Lung (tissue), 12 donors: ENCODE measurements around the gene NT5DC4. TPM values are rescaled to one million over a fixed set of nuclear protein-coding genes. Genes with fewer than 3 reads are reported as not detected.

Experiments used
- ATAC-seq: fragments of 200-7000 bp; cut with Tn5 transposase; one replicate; pipeline ENCODE4 v1.9.1; 2020; ENCODE audit warnings: moderate number of reproducible peaks; ENCODE audit not compliant: insufficient read depth, low FRiP score
- DNase-seq, 3 donors: peaks; one replicate each; pipeline ENCODE4 v3.0.0-alpha.2; 2013 to 2017
- H3K27ac ChIP-seq, 2 donors: one replicate each; pipeline ENCODE4 v1.5.1; 2013; ENCODE audit warnings: mild to moderate bottlenecking in 2 of 2, moderate library complexity in 2 of 2, control low read depth in 1 of 2, inconsistent platforms in 1 of 2, low read depth in 1 of 2, low read length in 1 of 2
- H3K27me3 ChIP-seq, 3 donors: one replicate each; pipeline ENCODE4 v1.5.1; 2013; ENCODE audit warnings: low read length in 2 of 3; ENCODE audit not compliant: control insufficient read depth in 3 of 3, insufficient read depth in 3 of 3
- H3K36me3 ChIP-seq, 4 donors: one replicate each; pipeline ENCODE4 v1.5.1; 2013; ENCODE audit warnings: low read length in 4 of 4, mild to moderate bottlenecking in 1 of 4, moderate library complexity in 1 of 4; ENCODE audit not compliant: control insufficient read depth in 4 of 4, insufficient read depth in 4 of 4
- H3K4me1 ChIP-seq, 5 donors: one replicate each; pipeline ENCODE4 v1.5.1; 2013; ENCODE audit warnings: low read length in 5 of 5, mild to moderate bottlenecking in 2 of 5, moderate library complexity in 1 of 5; ENCODE audit not compliant: control insufficient read depth in 5 of 5, insufficient read depth in 5 of 5
- H3K4me3 ChIP-seq: one replicate; pipeline ENCODE4 v1.5.1; 2013; ENCODE audit warnings: mild to moderate bottlenecking, control low read depth, moderate library complexity
- H3K9ac ChIP-seq, 2 donors: one replicate each; pipeline ENCODE4 v1.5.1; 2013; ENCODE audit warnings: low read length in 2 of 2, control low read depth in 1 of 2; ENCODE audit not compliant: insufficient read depth in 1 of 2
- H3K9me3 ChIP-seq, 4 donors: one replicate each; pipeline ENCODE4 v1.5.1; 2013; ENCODE audit warnings: low read length in 3 of 4, mild to moderate bottlenecking in 1 of 4, moderate library complexity in 1 of 4; ENCODE audit not compliant: control insufficient read depth in 4 of 4, insufficient read depth in 3 of 4
- CTCF ChIP-seq: IDR thresholded peaks from 2 replicates; pipeline ENCODE4 v1.5.1; 2012; ENCODE audit warnings: mild to moderate bottlenecking; ENCODE audit errors: control extremely low read depth, extremely low read depth
- WGBS, 2 donors: extraction: QIAGEN DNeasy Blood & Tissue Kit; methylation state at CpG; one replicate each; pipeline ENCODE4 v1.1.7; 2013; 5-methylcytosine and 5-hydroxymethylcytosine counted together
- polyA plus RNA-seq, 2 donors: library from polyadenylated mRNA; stranded (reverse); fragments of 200-250 nt; gene quantifications; one replicate each; pipeline ENCODE4 v1.2.1, GENCODE V29; 2013
- total RNA-seq, 2 donors: library from RNA; depleted of rRNA in 1 of 2; stranded (reverse); fragments of >200 nt in 1 of 2; gene quantifications; one replicate each; pipeline ENCODE4 v1.2.1, GENCODE V29; 2014 to 2021
- donor health status: control.
- donor health status: control.
- donor health status: Bipolar disorder and iron deficiency.
- donor health status: healthy.
- donor health status: DM: yes; HTN: yes; CAD: no.

Gene NT5DC4
- total and polyA plus RNA-seq, 4 donors, result 0.09 to 0.83 (median 0.53) TPM

GRCh38 chr2:112755444-112755843 lies 34.6 kb downstream of the NT5DC4 start:
- Histone ChIP-seq H3K4me1 (peaks cover 0 to 6% (median 0%) of the 10 kb centered on the region in 5 donors), H3K9ac (no peak overlapping the region), H3K36me3 (peaks cover 0 to 16% (median 0%) of the 10 kb centered on the region in 4 donors), H3K4me3 (no peak overlapping the region), H3K27ac (no peak overlapping the region), H3K27me3 (no peaks in the 10 kb centered on the region), H3K9me3 (no peaks in the 10 kb centered on the region)
- no peak for TF ChIP-seq CTCF
- no peak for DNase-seq
- ATAC-seq, result no peak
- 87 to 89% methylated on average over 4 of the region's 4 CpGs for WGBS, 2 donors

- DNase-seq (no peak), ATAC-seq (no peak)
- 91 to 93% methylated on average over 3 of the region's 3 CpGs for WGBS, 2 donors
- H3K27ac ChIP-seq, result no peak overlapping the region
- no peak overlapping the region for H3K4me3 ChIP-seq
- no peaks in the 10 kb centered on the region for H3K27me3 ChIP-seq
- no peak for TF ChIP-seq CTCF
- peaks cover 0 to 16% (median 0%) of the 10 kb centered on the region in 4 donors for H3K36me3 ChIP-seq
- H3K9me3 ChIP-seq, result no peaks in the 10 kb centered on the region
- peaks cover 0 to 6% (median 0%) of the 10 kb centered on the region in 5 donors for H3K4me1 ChIP-seq
- H3K9ac ChIP-seq, result no peak overlapping the region
Observed at GRCh38 chr2:112756207-112756606, 35.4 kb downstream of the NT5DC4 start.

GRCh38 chr2:112757265-112757664 lies 36.4 kb downstream of the NT5DC4 start:
- 61 to 83% methylated on average over 3 of the region's 3 CpGs for WGBS, 2 donors
- peaks cover 0 to 16% (median 0%) of the 10 kb centered on the region in 4 donors for H3K36me3 ChIP-seq
- ATAC-seq (no peak), DNase-seq (no peak)
- H3K27me3 ChIP-seq, result no peaks in the 10 kb centered on the region
- no peak overlapping the region for H3K4me3 ChIP-seq
- H3K4me1 ChIP-seq, result peaks cover 0 to 6% (median 0%) of the 10 kb centered on the region in 5 donors
- no peak for TF ChIP-seq CTCF
- no peak overlapping the region for H3K27ac ChIP-seq
- no peak overlapping the region for H3K9ac ChIP-seq
- no peaks in the 10 kb centered on the region for H3K9me3 ChIP-seq

- H3K4me1 ChIP-seq, result peaks cover 0 to 11% (median 0%) of the 10 kb centered on the region in 5 donors
- ATAC-seq (no peak), DNase-seq (no peak)
- H3K36me3 ChIP-seq, result peaks cover 0 to 16% (median 0%) of the 10 kb centered on the region in 4 donors
- TF ChIP-seq CTCF, result no peak
- H3K27me3 ChIP-seq, result no peaks in the 10 kb centered on the region
- H3K9ac ChIP-seq, result no peak overlapping the region
- H3K9me3 ChIP-seq, result no peaks in the 10 kb centered on the region
- no peak overlapping the region for H3K4me3 ChIP-seq
- WGBS, 2 donors, result 85 to 97% methylated on average over 2 of the region's 2 CpGs
- no peak overlapping the region for H3K27ac ChIP-seq
Observed at GRCh38 chr2:112758711-112759110, 37.9 kb downstream of the NT5DC4 start.
